IPS DF 6.9 (cell line): Measurements from ENCODE around the gene GREB1L.
"Not testable (repeated sequence)": the region's sequence is repeated elsewhere in the genome, so short reads cannot be mapped to it uniquely, and the experiment has no call there.

Experiments used
- DNase-seq: peaks from one replicate; pipeline ENCODE4 v3.0.0-alpha.2; 2013; ENCODE audit warnings: low read depth, low spot score
- H3K27ac ChIP-seq: one replicate; pipeline ENCODE4 v1.5.1; 2013; ENCODE audit warnings: low read length, control low read depth
- H3K27me3 ChIP-seq: 2 replicates; pipeline ENCODE4 v1.6.1; 2013; ENCODE audit warnings: mild to moderate bottlenecking, low read length; ENCODE audit not compliant: control insufficient read depth, insufficient read depth
- H3K36me3 ChIP-seq: 2 replicates; pipeline ENCODE4 v1.6.1; 2013; ENCODE audit warnings: low read length; ENCODE audit not compliant: control insufficient read depth, insufficient read depth
- H3K4me1 ChIP-seq: 2 replicates; pipeline ENCODE4 v1.6.1; 2013; ENCODE audit warnings: low read length; ENCODE audit not compliant: control insufficient read depth, insufficient read depth
- H3K4me3 ChIP-seq: 2 replicates; pipeline ENCODE4 v1.5.1; 2013; ENCODE audit warnings: mild to moderate bottlenecking, low read length
- H3K9me3 ChIP-seq: 2 replicates; pipeline ENCODE4 v1.6.1; 2013; ENCODE audit warnings: low read length, inconsistent platforms; ENCODE audit not compliant: control insufficient read depth, insufficient read depth
- WGBS: extraction: QIAGEN DNeasy Blood & Tissue Kit; methylation state at CpG from one replicate; pipeline ENCODE4 v1.1.7; 2013; ENCODE audit warnings: mixed read lengths, missing lambda C conversion rate; ENCODE audit not compliant: insufficient read length, insufficient coverage; 5-methylcytosine and 5-hydroxymethylcytosine counted together

Gene GREB1L

GRCh38 chr18:21242141-21242779 is at the start of gene GREB1L:
GREB1L (plus strand) TSS chr18:21242232; CDS start chr18:21383519, 141,287 bp downstream.
- no peaks in the 10 kb centered on the region for H3K36me3 ChIP-seq
- H3K27me3 ChIP-seq, result peaks cover 43% of the 10 kb centered on the region
- H3K4me1 ChIP-seq, result no peaks in the 10 kb centered on the region
- no peak within 1 kb of the TSS for H3K27ac ChIP-seq
- H3K4me3 ChIP-seq, result peak within 1 kb of the TSS; percentile 54; the same call in 1 of the 2 replicates
- WGBS, result no CpG with 5 or more reads among the region's 87 CpGs
- no peak for DNase-seq
- no peaks in the 10 kb centered on the region for H3K9me3 ChIP-seq

GRCh38 chr18:21192308-21192624 is 49.8 kb upstream of the GREB1L start:
- Histone ChIP-seq H3K27ac (no peak overlapping the region), H3K27me3 (no peaks in the 10 kb centered on the region), H3K4me1 (no peaks in the 10 kb centered on the region), H3K9me3 (no peaks in the 10 kb centered on the region), H3K4me3 (no peak overlapping the region), H3K36me3 (no peaks in the 10 kb centered on the region)
- no peak for DNase-seq
- WGBS, result no CpG with 5 or more reads among the region's 5 CpGs

GRCh38 chr18:21194871-21195771 is 46.9 kb upstream of the GREB1L start:
- no CpG with 5 or more reads among the region's 4 CpGs for WGBS
- Histone ChIP-seq H3K27me3 (no peaks in the 10 kb centered on the region), H3K4me3 (no peak overlapping the region), H3K36me3 (no peaks in the 10 kb centered on the region), H3K9me3 (no peaks in the 10 kb centered on the region), H3K4me1 (no peaks in the 10 kb centered on the region), H3K27ac (no peak overlapping the region)
- DNase-seq, result no peak

- Histone ChIP-seq H3K4me3 (no peak overlapping the region), H3K36me3 (no peaks in the 10 kb centered on the region), H3K27me3 (no peaks in the 10 kb centered on the region), H3K4me1 (no peaks in the 10 kb centered on the region), H3K27ac (no peak overlapping the region), H3K9me3 (no peaks in the 10 kb centered on the region)
- no peak for DNase-seq
- WGBS, result no CpG with 5 or more reads among the region's 1 CpG
Observed at GRCh38 chr18:21196426-21196825, 45.6 kb upstream of the GREB1L start.

GRCh38 chr18:21203126-21203525 is 38.9 kb upstream of the GREB1L start:
- WGBS, result no CpG with 5 or more reads among the region's 7 CpGs
- Histone ChIP-seq H3K27me3 (no peaks in the 10 kb centered on the region), H3K4me3 (no peak overlapping the region), H3K4me1 (no peaks in the 10 kb centered on the region), H3K27ac (no peak overlapping the region), H3K9me3 (no peaks in the 10 kb centered on the region), H3K36me3 (no peaks in the 10 kb centered on the region)
- no peak for DNase-seq

GRCh38 chr18:21203542-21204241 is 38.3 kb upstream of the GREB1L start:
- Histone ChIP-seq H3K27ac (no peak overlapping the region), H3K4me1 (no peaks in the 10 kb centered on the region), H3K27me3 (no peaks in the 10 kb centered on the region), H3K4me3 (no peak overlapping the region), H3K36me3 (no peaks in the 10 kb centered on the region), H3K9me3 (no peaks in the 10 kb centered on the region)
- DNase-seq, result no peak
- WGBS, result no CpG with 5 or more reads among the region's 11 CpGs

- Histone ChIP-seq H3K27ac (no peak overlapping the region), H3K4me3 (no peak overlapping the region), H3K36me3 (no peaks in the 10 kb centered on the region), H3K27me3 (no peaks in the 10 kb centered on the region), H3K9me3 (no peaks in the 10 kb centered on the region), H3K4me1 (no peaks in the 10 kb centered on the region)
- 92% methylated on average over 1 of the region's 4 CpGs for WGBS
- no peak for DNase-seq
Observed at GRCh38 chr18:21205695-21206094, 36.3 kb upstream of the GREB1L start.

GRCh38 chr18:21210278-21210677 is 31.8 kb upstream of the GREB1L start:
- Histone ChIP-seq H3K4me1 (no peaks in the 10 kb centered on the region), H3K36me3 (no peaks in the 10 kb centered on the region), H3K9me3 (no peaks in the 10 kb centered on the region), H3K4me3 (no peak overlapping the region), H3K27me3 (no peaks in the 10 kb centered on the region), H3K27ac (no peak overlapping the region)
- no peak for DNase-seq
- no CpG with 5 or more reads among the region's 1 CpG for WGBS

- no peak for DNase-seq
- no peaks in the 10 kb centered on the region; the same call in 1 of the 2 replicates for H3K27me3 ChIP-seq
- H3K27ac ChIP-seq, result no peak overlapping the region
- no peaks in the 10 kb centered on the region for H3K9me3 ChIP-seq
- no CpG with 5 or more reads among the region's 2 CpGs for WGBS
- H3K4me1 ChIP-seq, result no peaks in the 10 kb centered on the region
- no peak overlapping the region for H3K4me3 ChIP-seq
- no peaks in the 10 kb centered on the region for H3K36me3 ChIP-seq
Observed at GRCh38 chr18:21210784-21211183, 31.2 kb upstream of the GREB1L start.

GRCh38 chr18:21214409-21214808 is 27.6 kb upstream of the GREB1L start:
- not testable (repeated sequence) for H3K27me3 ChIP-seq, H3K27ac ChIP-seq, H3K36me3 ChIP-seq, H3K9me3 ChIP-seq, DNase-seq, H3K4me3 ChIP-seq, H3K4me1 ChIP-seq
- WGBS, result no CpG with 5 or more reads among the region's 5 CpGs
